H1 (cell line): ENCODE measurements around the gene VAV2. TPM values are rescaled to one million over a fixed set of nuclear protein-coding genes. Genes with fewer than 3 reads are reported as not detected.
A peak's percentile ranks its signal among the peaks of the same experiment; 100 is the strongest.

Source experiments
- CTCF ChIA-PET: fragments of 300-600 bp; sonication (Branson Sonifier 250); formaldehyde crosslinking; loops from one replicate; lab custom pipeline; 2021; ENCODE audit not compliant: partially characterized antibody; lab: Charles Lee
- POLR2A ChIA-PET: fragments of 300-600 bp; sonication (Branson Sonifier 250); formaldehyde crosslinking; loops from one replicate; lab custom pipeline; 2021; ENCODE audit warnings: inconsistent platforms; ENCODE audit not compliant: partially characterized antibody; lab: Charles Lee
- DNase-seq, 2 experiments: peaks; one replicate each; pipeline versions ENCODE4 v3.0.0 to v3.0.0-alpha.2; 2010 to 2022; ENCODE audit warnings: low spot score in 2 of 2, low read depth in 1 of 2, mixed read lengths in 1 of 2
- FAIRE-seq: peaks from 2 replicates; lab custom pipeline; 2011; peaks lifted over from hg19 to GRCh38; lab: Jason Lieb, UNC
- H2AFZ ChIP-seq: 2 replicates; pipeline ENCODE4 v1.8.1; 2012; ENCODE audit warnings: low read length, inconsistent platforms
- H2AK5ac ChIP-seq: 2 replicates; pipeline ENCODE4 v1.6.1; 2013; ENCODE audit warnings: low read depth, low read length
- H2BK120ac ChIP-seq: replicated peaks from 2 replicates; pipeline ENCODE3; 2013; ENCODE audit warnings: low read depth, low read length, inconsistent platforms
- H2BK12ac ChIP-seq: 2 replicates; pipeline ENCODE4 v1.6.1; 2013; ENCODE audit warnings: low read depth, low read length
- H2BK15ac ChIP-seq: 2 replicates; pipeline ENCODE4 v1.6.1; 2013; ENCODE audit warnings: low read length
- H2BK20ac ChIP-seq: 2 replicates; pipeline ENCODE4 v1.6.1; 2013; ENCODE audit warnings: low read length
- H2BK5ac ChIP-seq: 2 replicates; pipeline ENCODE4 v1.6.1; 2013; ENCODE audit warnings: low read depth, low read length
- H3K14ac ChIP-seq: 2 replicates; pipeline ENCODE4 v1.6.1; 2013; ENCODE audit warnings: inconsistent platforms; ENCODE audit not compliant: insufficient read length
- H3K18ac ChIP-seq: 2 replicates; pipeline ENCODE4 v1.6.1; 2013; ENCODE audit warnings: low read length; ENCODE audit errors: extremely low read depth
- H3K23ac ChIP-seq: 2 replicates; pipeline ENCODE4 v1.6.1; 2013; ENCODE audit warnings: inconsistent platforms; ENCODE audit not compliant: insufficient read length
- H3K23me2 ChIP-seq: 2 replicates; pipeline ENCODE4 v1.6.1; 2013; ENCODE audit warnings: low read depth, low read length
- H3K27ac ChIP-seq: 2 replicates; pipeline ENCODE4 v1.6.1; 2011; ENCODE audit warnings: low read depth, low read length, inconsistent platforms
- H3K27me3 ChIP-seq, 4 experiments: replicated peaks in 1 of 4; 1 replicate in 1 of 4; 2 replicates in 3 of 4; pipeline versions ENCODE4 v1.6.1 to v1.8.1; 2011 to 2013; ENCODE audit warnings: low read length in 3 of 4, mild to moderate bottlenecking in 3 of 4, inconsistent platforms in 2 of 4, mixed read lengths in 2 of 4, moderate library complexity in 1 of 4; ENCODE audit not compliant: control insufficient read depth in 3 of 4, insufficient read depth in 3 of 4; ENCODE audit errors: extremely low read depth in 1 of 4
- H3K36me3 ChIP-seq, 4 experiments: 2 replicates each; pipeline versions ENCODE4 v1.6.1 to v1.8.1; 2011 to 2013; ENCODE audit warnings: mild to moderate bottlenecking in 4 of 4, low read length in 3 of 4, moderate library complexity in 2 of 4, control low read depth in 1 of 4, inconsistent platforms in 1 of 4; ENCODE audit not compliant: insufficient read depth in 4 of 4, control insufficient read depth in 2 of 4
- H3K4ac ChIP-seq: replicated peaks from 2 replicates; pipeline ENCODE3; 2013; ENCODE audit warnings: low read length, low read depth, mixed read lengths, inconsistent platforms; ENCODE audit not compliant: insufficient read length
- H3K4me1 ChIP-seq, 4 experiments: replicated peaks in 1 of 4; 1 replicate in 1 of 4; 2 replicates in 3 of 4; pipeline versions ENCODE4 v1.6.1 to v1.8.1; 2011 to 2013; ENCODE audit warnings: low read length in 3 of 4, inconsistent platforms in 2 of 4, mixed read lengths in 1 of 4; ENCODE audit not compliant: insufficient read depth in 4 of 4, control insufficient read depth in 3 of 4
- H3K4me2 ChIP-seq, 2 experiments: 2 replicates each; pipeline versions ENCODE4 v1.6.1 to v1.8.1; 2011 to 2013; ENCODE audit warnings: low read depth in 2 of 2, low read length in 2 of 2, control low read depth in 1 of 2, inconsistent platforms in 1 of 2, mild to moderate bottlenecking in 1 of 2; ENCODE audit not compliant: insufficient read depth in 1 of 2
- H3K4me3 ChIP-seq, 4 experiments: fragments of 200-600, 300-600 bp in 1 of 4; sonication (generic), shearing (Covaris generic), sonication (Bioruptor Twin) in 1 of 4; 2 replicates each; pipeline versions ENCODE4 v1.5.1 to v1.8.1; 2011 to 2016; ENCODE audit warnings: low read length in 4 of 4, low read depth in 3 of 4, control low read depth in 2 of 4, inconsistent platforms in 2 of 4, mild to moderate bottlenecking in 2 of 4, mixed read lengths in 1 of 4, moderate library complexity in 1 of 4; ENCODE audit not compliant: insufficient read depth in 2 of 4; ENCODE audit errors: extremely low read depth in 1 of 4
- H3K56ac ChIP-seq: replicated peaks from 2 replicates; pipeline ENCODE3; 2013; ENCODE audit warnings: low read depth, mild to moderate bottlenecking, mixed read lengths, low read length, inconsistent platforms; ENCODE audit not compliant: insufficient read length
- H3K79me1 ChIP-seq: 2 replicates; pipeline ENCODE4 v1.6.1; 2013; ENCODE audit warnings: low read depth, low read length, control low read depth
- H3K79me2 ChIP-seq, 2 experiments: 2 replicates each; pipeline versions ENCODE4 v1.6.1 to v1.8.1; 2012 to 2013; ENCODE audit warnings: low read length in 2 of 2, mild to moderate bottlenecking in 2 of 2, inconsistent platforms in 1 of 2; ENCODE audit not compliant: insufficient read depth in 2 of 2, control insufficient read depth in 1 of 2
- H3K9ac ChIP-seq, 4 experiments: replicated peaks in 1 of 4; 1 replicate in 1 of 4; 2 replicates in 3 of 4; pipeline versions ENCODE4 v1.6.1 to v1.8.1; 2011 to 2013; ENCODE audit warnings: low read depth in 3 of 4, low read length in 3 of 4, control low read depth in 2 of 4, mild to moderate bottlenecking in 2 of 4, moderate library complexity in 2 of 4, inconsistent platforms in 1 of 4; ENCODE audit errors: extremely low read depth in 1 of 4
- H3K9me3 ChIP-seq, 2 experiments: 2 replicates each; pipeline versions ENCODE4 v1.6.1 to v1.8.1; 2012 to 2013; ENCODE audit warnings: mild to moderate bottlenecking in 2 of 2, moderate library complexity in 2 of 2, control low read depth in 1 of 2, inconsistent platforms in 1 of 2, low read depth in 1 of 2, low read length in 1 of 2, mixed read lengths in 1 of 2; ENCODE audit not compliant: insufficient read depth in 2 of 2
- H4K20me1 ChIP-seq, 2 experiments: replicated peaks in 1 of 2; 2 replicates each; pipeline versions ENCODE3 to v1.8.1; 2011 to 2013; ENCODE audit warnings: inconsistent platforms in 2 of 2, low read length in 2 of 2, mild to moderate bottlenecking in 1 of 2; ENCODE audit not compliant: insufficient read depth in 2 of 2, control insufficient read depth in 1 of 2
- H4K5ac ChIP-seq: 2 replicates; pipeline ENCODE4 v1.6.1; 2013; ENCODE audit warnings: low read length, low read depth, mixed read lengths, inconsistent platforms; ENCODE audit not compliant: insufficient read length
- H4K8ac ChIP-seq: 2 replicates; pipeline ENCODE4 v1.8.0; 2013; ENCODE audit warnings: mild to moderate bottlenecking, moderate library complexity, low read length, inconsistent platforms; ENCODE audit not compliant: insufficient read depth; ENCODE audit errors: extremely low read depth
- H4K91ac ChIP-seq: replicated peaks from 2 replicates; pipeline ENCODE3; 2013; ENCODE audit warnings: low read length, mixed read lengths, inconsistent platforms; ENCODE audit not compliant: insufficient read length
- CBX8 ChIP-seq: fragments of 300-800, 300-1000 bp; sonication (generic); IDR thresholded peaks from 2 replicates; pipeline ENCODE4 v1.7.1; 2016; ENCODE audit warnings: low read depth, low read length, borderline replicate concordance
- E2F6 ChIP-seq: IDR thresholded peaks from 2 replicates; pipeline ENCODE4 v1.6.1; 2012; ENCODE audit warnings: inconsistent platforms
- HDAC2 ChIP-seq, 2 experiments: fragments of 300-600 bp in 1 of 2; sonication (generic) in 1 of 2; IDR thresholded peaks; 2 replicates each; pipeline ENCODE4 v1.6.1; 2011 to 2012; ENCODE audit warnings: low read depth in 2 of 2, low read length in 2 of 2, mild to moderate bottlenecking in 2 of 2, moderate library complexity in 2 of 2, borderline replicate concordance in 1 of 2, inconsistent platforms in 1 of 2
- KDM1A ChIP-seq: fragments of 200-600, 300-600 bp; sonication (generic); IDR thresholded peaks from 2 replicates; pipeline ENCODE4 v1.7.1; 2016; ENCODE audit warnings: mild to moderate bottlenecking, low read length, borderline replicate concordance
- MAFK ChIP-seq: IDR thresholded peaks from 2 replicates; pipeline ENCODE4 v1.6.1; 2012; ENCODE audit warnings: low read depth, mild to moderate bottlenecking, improper control_type of control experiment, low read length
- TEAD4 ChIP-seq: IDR thresholded peaks from 2 replicates; pipeline ENCODE4 v1.6.1; 2012; ENCODE audit warnings: low read depth, low read length, inconsistent platforms, mixed read lengths
- ZNF274 ChIP-seq: IDR thresholded peaks from 2 replicates; pipeline ENCODE4 v1.7.0; 2012; ENCODE audit warnings: low read length, borderline replicate concordance; ENCODE audit errors: extremely low read depth
- WGBS, 2 experiments: shearing (Covaris generic) in 1 of 2; methylation state at CpG; one replicate each; pipeline versions ENCODE4 v1.1.6 to v1.1.7; 2013 to 2015; ENCODE audit warnings: low lambda C conversion rate in 2 of 2, mixed read lengths in 2 of 2, inconsistent platforms in 1 of 2, low coverage in 1 of 2, missing lambda C conversion rate in 1 of 2; ENCODE audit not compliant: insufficient replicate concordance in 2 of 2, insufficient coverage in 1 of 2, insufficient read length in 1 of 2; ENCODE audit errors: extremely low coverage in 1 of 2, missing lambda C conversion rate in 1 of 2; 5-methylcytosine and 5-hydroxymethylcytosine counted together
- long read RNA-seq, 2 experiments: library from RNA in 1 of 2; library from capped mRNA in 1 of 2; stranded (forward); transcript quantifications; one replicate each; pipeline ENCODE4 v2.0.0, GENCODE V29; 2021; ENCODE audit warnings: inconsistent platforms in 1 of 2
- polyA minus RNA-seq, 3 experiments: library from RNA; depleted of rRNA, polyadenylated mRNA; stranded (reverse); fragments of >200 nt; gene quantifications; 1 replicate in 2 of 3; 2 replicates in 1 of 3; pipeline ENCODE4 v1.2.3, GENCODE V29; 2011
- polyA plus RNA-seq, 7 experiments: library from polyadenylated mRNA; depleted of rRNA in 3 of 7; stranded (reverse) in 5 of 7; unstranded in 2 of 7; fragments of >200 nt in 5 of 7; fragments of 200-250 nt in 2 of 7; gene quantifications; 1 replicate in 5 of 7; 2 replicates in 1 of 7; 4 replicates in 1 of 7; pipeline versions ENCODE4 v1.2.1 to v1.2.3, GENCODE V29; 2011 to 2013; ENCODE audit warnings: missing spikeins in 2 of 7, mixed read lengths in 2 of 7
- total RNA-seq: library from RNA; stranded (reverse); fragmentation: NEBNext Ultra II Directional; extraction: Animal tissue kit (Norgen Biotek cat#: 25700); gene quantifications from 2 replicates; pipeline ENCODE4 v1.2.1, GENCODE V29; 2021

VAV2 gene
- total RNA-seq (34.6 and 37.6 TPM in 2 replicates), polyA plus RNA-seq (2011; rRNA removed) (13.6 and 17.6 TPM in 2 replicates), polyA minus RNA-seq (2011; rRNA and poly(A)+ RNA removed) (28.1 and 28.9 TPM in 2 replicates)
- polyA plus RNA-seq (2011; cell fraction: cytosol; rRNA removed): 20.6 TPM
- 40.6 TPM for polyA plus RNA-seq (2011; cell fraction: nucleus; rRNA removed)
- polyA plus RNA-seq (2012, experiment 1 of 2): 20.5 to 32.6 TPM (median 30.1 TPM) in 4 replicates
- 11.5 TPM for polyA plus RNA-seq (2012, experiment 2 of 2)
- polyA plus RNA-seq (2013, experiment 1 of 2): 15.7 TPM
- polyA plus RNA-seq (2013, experiment 2 of 2): 15.9 TPM
- 19.7 TPM for polyA minus RNA-seq (2011; cell fraction: cytosol; rRNA and poly(A)+ RNA removed)
- 22.4 TPM for polyA minus RNA-seq (2011; cell fraction: nucleus; rRNA and poly(A)+ RNA removed)
- long read RNA-seq, experiment 1, partial matches to known transcripts: 7 of 24 reads
- long read RNA-seq, experiment 1, other reads (novel, unspliced or antisense): 17 of 24 reads
- long read RNA-seq, experiment 2, partial matches to known transcripts: 0 of 7 reads
- long read RNA-seq, experiment 2, other reads (novel, unspliced or antisense): 7 of 7 reads

DNA sequence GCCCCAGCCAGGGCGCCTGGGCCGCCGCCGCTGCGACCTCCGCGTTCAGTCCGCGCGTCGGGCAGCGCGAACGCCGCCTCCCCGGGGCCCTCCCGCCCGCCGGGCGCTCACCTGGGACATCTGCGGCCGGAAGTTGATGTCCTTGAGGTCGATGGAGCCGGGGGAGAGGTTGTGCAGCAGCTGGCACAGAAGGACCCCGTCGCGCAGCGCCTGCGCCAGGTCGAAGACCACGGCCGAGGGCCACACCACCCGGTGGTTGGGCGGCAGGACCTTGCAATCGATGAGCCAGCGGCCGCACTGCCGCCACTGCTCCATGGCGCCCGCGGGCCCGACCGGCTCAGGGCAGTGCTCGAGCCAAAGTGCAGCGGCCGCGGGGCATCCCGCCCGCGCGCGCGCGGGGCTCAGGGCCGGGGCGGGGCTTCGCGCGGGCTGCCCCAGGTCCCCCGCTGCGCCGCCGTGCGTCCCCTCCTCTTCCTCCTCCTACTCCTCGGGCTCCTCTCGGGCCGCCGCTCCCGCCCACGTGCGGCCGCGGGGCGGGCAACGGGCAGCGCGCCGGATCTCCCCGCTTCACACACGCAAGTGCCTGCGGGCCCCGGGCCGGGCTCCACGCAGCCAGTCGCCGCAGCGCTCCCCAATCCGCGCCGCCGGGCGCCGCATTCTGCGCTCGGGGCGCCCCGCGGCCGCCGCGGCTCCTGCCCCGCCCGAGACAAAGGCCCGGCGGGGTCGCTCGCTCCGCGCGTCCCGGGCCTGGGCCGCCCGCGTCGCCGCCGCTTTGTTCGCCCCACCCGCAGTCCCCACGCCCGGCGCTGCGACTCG lies at the start of gene VAV2:
VAV2 (minus strand) TSS at position 361 of the 816 bp plus-strand sequence; CDS start at position 315, 46 bp downstream.
- peak within 1 kb of the TSS; percentile 75; the same call in 1 of the 2 replicates for H2BK5ac ChIP-seq
- H2BK120ac ChIP-seq: no peak within 1 kb of the TSS
- FAIRE-seq (no peak), DNase-seq (peak in 1 of 2 experiments; percentile 77)
- H4K20me1 ChIP-seq: peaks cover 15 to 20% of the 10 kb centered on the region in 2 experiments
- H3K4me2 ChIP-seq: peak within 1 kb of the TSS; percentile 78 to 97
- peak within 1 kb of the TSS; percentile 60; the same call in 1 of the 2 replicates for H2AFZ ChIP-seq
- H3K56ac ChIP-seq: peak within 1 kb of the TSS; percentile 53
- no peaks in the 10 kb centered on the region for H3K36me3 ChIP-seq
- POLR2A ChIA-PET: interaction anchor here (1.0 to 1.3 kb wide), 4 partner anchors 99 to 333 kb away, joined by 3 to 4 read pairs (median 3); no protein-coding TSS in a partner anchor
- H2AK5ac ChIP-seq: no peak within 1 kb of the TSS; the same call in 1 of the 2 replicates
- H3K9ac ChIP-seq: peak within 1 kb of the TSS; percentile 6 to 89 (median 62); a peak in 6 of 7 replicates
- no peak within 1 kb of the TSS for H2BK15ac ChIP-seq
- H3K14ac ChIP-seq: no peak within 1 kb of the TSS
- H3K27me3 ChIP-seq: no peaks in the 10 kb centered on the region
- H2BK20ac ChIP-seq: no peak within 1 kb of the TSS
- CTCF ChIA-PET: interaction anchor here (0.6 to 5.5 kb wide), 14 partner anchors 11 to 403 kb away, joined by 3 to 42 read pairs (median 18); no protein-coding TSS in a partner anchor
- H4K8ac ChIP-seq: peak within 1 kb of the TSS; percentile 75
- peak within 1 kb of the TSS; percentile 54; the same call in 1 of the 2 replicates for H3K27ac ChIP-seq
- peak within 1 kb of the TSS; percentile 90 for H3K18ac ChIP-seq
- H3K23ac ChIP-seq: no peak within 1 kb of the TSS
- no peak within 1 kb of the TSS for H2BK12ac ChIP-seq
- peaks cover 10% of the 10 kb centered on the region; the same call in 1 of the 2 replicates for H3K79me1 ChIP-seq
- H4K5ac ChIP-seq: peak within 1 kb of the TSS; percentile 64
- H3K4ac ChIP-seq: peak within 1 kb of the TSS; percentile 88
- WGBS, 2 experiments: 1% methylated on average over 60 of the region's 124 CpGs; no CpG with 5 or more reads in 1 of the 2 experiments
- H3K79me2 ChIP-seq: peaks cover 11 to 38% of the 10 kb centered on the region in 2 experiments; a peak in 3 of 4 replicates
- H3K4me1 ChIP-seq: peaks cover 0 to 20% (median 12%) of the 10 kb centered on the region in 4 experiments; a peak in 5 of 7 replicates
- no peaks in the 10 kb centered on the region for H3K9me3 ChIP-seq
- peak within 1 kb of the TSS; percentile 40 to 93 (median 67) for H3K4me3 ChIP-seq
- H4K91ac ChIP-seq: peak within 1 kb of the TSS; percentile 81
- peaks cover 4% of the 10 kb centered on the region; the same call in 1 of the 2 replicates for H3K23me2 ChIP-seq
- TF ChIP-seq HDAC2 (IDR thresholded peaks at IDR 0.05; ENCODE audit: borderline replicate concordance in 1 of 2, low read depth in 2 of 2, low read length in 2 of 2) (no peak), TEAD4 (no peak), ZNF274 (no peak), CBX8 (no peak), KDM1A (no peak), MAFK (no peak), E2F6 (no peak)
